ENCODE results near the gene NDUFA1.

Gene NDUFA1

DNA sequence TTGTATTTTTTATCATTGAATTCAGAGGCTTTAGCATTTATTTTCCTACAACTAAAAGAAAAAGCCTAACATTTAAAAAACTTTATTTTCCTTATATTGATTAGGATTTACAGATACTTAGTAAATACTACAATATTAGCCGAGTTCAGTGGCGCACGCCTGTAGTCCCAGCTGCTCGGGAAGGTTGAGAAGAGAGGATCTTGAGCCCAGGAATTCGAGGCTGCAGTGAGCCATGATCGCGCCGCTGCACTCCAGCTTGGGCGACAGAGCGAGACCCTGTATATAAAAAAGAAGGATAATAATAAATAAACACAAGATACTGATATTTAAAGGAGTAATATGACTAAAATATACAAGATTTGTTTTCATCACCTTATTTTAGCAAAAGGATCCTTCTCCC lies 18.2 kb upstream of the NDUFA1 start:
- H3K9me3 ChIP-seq (ENCODE audit: low read length) = no peaks in the 10 kb centered on the region
- H3K4me1 ChIP-seq (ENCODE audit: insufficient read depth, low read length, severe bottlenecking) = peaks cover 19% of the 10 kb centered on the region
- H3K27ac ChIP-seq (ENCODE audit: low read depth, low read length, poor library complexity, severe bottlenecking) = no peak overlapping the region
- no peaks in the 10 kb centered on the region for H3K27me3 ChIP-seq (ENCODE audit: insufficient read depth, low read length)
- peak overlapping the region; percentile 100 for H2AFZ ChIP-seq (ENCODE audit: low read length)
- no peak for TF ChIP-seq EZH2 (IDR thresholded peaks at IDR 0.05; ENCODE audit: borderline replicate concordance, low read length)
- TF ChIP-seq CTCF (IDR thresholded peaks at IDR 0.05; ENCODE audit: low read length) = no peak
- H3K36me3 ChIP-seq (ENCODE audit: insufficient read depth, low read length) = peaks cover 23% of the 10 kb centered on the region
- peak overlapping the region; percentile 76 for H3K4me2 ChIP-seq (ENCODE audit: low read length)
- no peaks in the 10 kb centered on the region for H4K20me1 ChIP-seq (ENCODE audit: insufficient read depth, low read length)
- H3F3A ChIP-seq (ENCODE audit: insufficient read depth, low read length) = no peaks in the 10 kb centered on the region
- no peaks in the 10 kb centered on the region for H3K9me2 ChIP-seq (ENCODE audit: low read depth, low read length)
- H3K9ac ChIP-seq (ENCODE audit: low read length) = peak overlapping the region; percentile 75
- peaks cover 9% of the 10 kb centered on the region for H3K79me2 ChIP-seq (ENCODE audit: insufficient read depth, low read length)
- peak overlapping the region; percentile 76 for H3K4me3 ChIP-seq (ENCODE audit: low read depth, low read length, poor library complexity, severe bottlenecking)

DNA sequence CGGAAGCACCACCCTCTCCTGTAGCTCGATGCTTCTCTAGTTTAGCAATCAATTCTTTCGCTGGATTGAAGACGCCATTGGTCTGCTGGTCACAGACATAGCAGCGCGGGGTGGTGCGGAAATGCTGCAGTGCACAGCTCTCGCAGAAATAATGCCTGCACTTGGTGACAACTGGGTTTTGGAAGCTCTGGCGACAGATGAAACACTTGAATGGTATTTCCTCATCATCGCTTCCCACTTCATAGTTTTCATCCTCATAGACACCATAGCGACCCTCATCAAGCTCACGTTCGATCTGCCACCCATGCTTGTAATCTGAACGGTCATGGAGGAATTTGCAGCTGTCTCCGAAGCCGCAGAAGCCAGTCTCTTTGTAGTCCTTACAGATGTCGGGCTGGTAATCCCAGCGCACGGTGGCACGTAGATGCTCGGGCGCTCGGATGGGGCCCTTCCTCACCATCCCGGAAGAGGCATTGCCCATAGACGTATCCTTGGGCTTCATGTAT lies 953 bp upstream of the NDUFA1 start:
- H4K20me1 ChIP-seq (ENCODE audit: insufficient read depth, low read length) = no peaks in the 10 kb centered on the region
- H3K4me2 ChIP-seq (ENCODE audit: low read length) = peak overlapping the region; percentile 95
- no peaks in the 10 kb centered on the region for H3F3A ChIP-seq (ENCODE audit: insufficient read depth, low read length)
- H3K27ac ChIP-seq (ENCODE audit: low read depth, low read length, poor library complexity, severe bottlenecking) = peak overlapping the region; percentile 92
- H3K9me3 ChIP-seq (ENCODE audit: low read length) = no peaks in the 10 kb centered on the region
- no peaks in the 10 kb centered on the region for H3K27me3 ChIP-seq (ENCODE audit: insufficient read depth, low read length)
- 0 out of 2 replicates have a peak, but pooled peaks cover 6% of the 10 kb centered on the region for H3K79me2 ChIP-seq (ENCODE audit: insufficient read depth, low read length)
- H3K4me1 ChIP-seq (ENCODE audit: insufficient read depth, low read length, severe bottlenecking) = peaks cover 8% of the 10 kb centered on the region
- TF ChIP-seq EZH2 (IDR thresholded peaks at IDR 0.05; ENCODE audit: borderline replicate concordance, low read length) (no peak), CTCF (IDR thresholded peaks at IDR 0.05; ENCODE audit: low read length) (no peak)
- peak overlapping the region; percentile 80 for H3K4me3 ChIP-seq (ENCODE audit: low read depth, low read length, poor library complexity, severe bottlenecking)
- H3K9me2 ChIP-seq (ENCODE audit: low read depth, low read length) = no peaks in the 10 kb centered on the region
- H3K9ac ChIP-seq (ENCODE audit: low read length) = peak overlapping the region; percentile 86
- no peak overlapping the region for H2AFZ ChIP-seq (ENCODE audit: low read length)
- peaks cover 16% of the 10 kb centered on the region for H3K36me3 ChIP-seq (ENCODE audit: insufficient read depth, low read length)

GRCh38 chrX:119871245-119871598 lies 410 bp upstream of the NDUFA1 start:
- H2AFZ ChIP-seq (ENCODE audit: low read length) = no peak overlapping the region
- peak overlapping the region; percentile 95 for H3K4me2 ChIP-seq (ENCODE audit: low read length)
- peak overlapping the region; percentile 80 for H3K4me3 ChIP-seq (ENCODE audit: low read depth, low read length, poor library complexity, severe bottlenecking)
- H3K27me3 ChIP-seq (ENCODE audit: insufficient read depth, low read length) = no peaks in the 10 kb centered on the region
- H3K9me3 ChIP-seq (ENCODE audit: low read length) = no peaks in the 10 kb centered on the region
- peaks cover 18% of the 10 kb centered on the region for H3K36me3 ChIP-seq (ENCODE audit: insufficient read depth, low read length)
- H3K9me2 ChIP-seq (ENCODE audit: low read depth, low read length) = no peaks in the 10 kb centered on the region
- H3K4me1 ChIP-seq (ENCODE audit: insufficient read depth, low read length, severe bottlenecking) = peaks cover 8% of the 10 kb centered on the region
- H3K27ac ChIP-seq (ENCODE audit: low read depth, low read length, poor library complexity, severe bottlenecking) = peak overlapping the region; percentile 92
- H3F3A ChIP-seq (ENCODE audit: insufficient read depth, low read length) = no peaks in the 10 kb centered on the region
- no peaks in the 10 kb centered on the region for H4K20me1 ChIP-seq (ENCODE audit: insufficient read depth, low read length)
- TF ChIP-seq EZH2 (IDR thresholded peaks at IDR 0.05; ENCODE audit: borderline replicate concordance, low read length) = no peak
- TF ChIP-seq CTCF (IDR thresholded peaks at IDR 0.05; ENCODE audit: low read length) = no peak
- 0 out of 2 replicates have a peak, but pooled peaks cover 6% of the 10 kb centered on the region for H3K79me2 ChIP-seq (ENCODE audit: insufficient read depth, low read length)
- peak overlapping the region; percentile 86 for H3K9ac ChIP-seq (ENCODE audit: low read length)
